GM12875 (cell line): ENCODE results near the gene GOLGA6L7.

ENCODE experiments used
- H3K4me3 ChIP-seq: one replicate; pipeline ENCODE4 v1.5.1; 2011; ENCODE audit warnings: low read depth, low read length, control low read depth
- CTCF ChIP-seq: IDR thresholded peaks from 2 replicates; pipeline ENCODE4 v1.5.1; 2011; ENCODE audit warnings: low read depth, mild to moderate bottlenecking, control low read depth, inconsistent platforms, low read length, moderate library complexity, borderline replicate concordance; ENCODE audit not compliant: insufficient read depth

Gene GOLGA6L7

GRCh38 chr15:28887339-28888174 lies 39.1 kb upstream of the GOLGA6L7 start:
- H3K4me3 ChIP-seq: no peak overlapping the region
- no peak for TF ChIP-seq CTCF

GRCh38 chr15:28886431-28887338 lies 38.2 kb upstream of the GOLGA6L7 start:
- TF ChIP-seq CTCF: no peak
- H3K4me3 ChIP-seq: no peak overlapping the region

GRCh38 chr15:28885630-28886430 lies 37.4 kb upstream of the GOLGA6L7 start, which contains the start of gene APBA2:
TSS of gene APBA2 (plus strand) at chr15:28885974. CDS start at chr15:29053885, 167,911 bp downstream.
- TF ChIP-seq CTCF: no peak
- H3K4me3 ChIP-seq: no peak within 1 kb of the TSS

- H3K4me3 ChIP-seq: no peak overlapping the region
- no peak for TF ChIP-seq CTCF
These were observed 36.7 kb upstream of the GOLGA6L7 start for GRCh38 chr15:28885128-28885629.

- H3K4me3 ChIP-seq: no peak overlapping the region
- no peak for TF ChIP-seq CTCF
These were observed 35.9 kb upstream of the GOLGA6L7 start for GRCh38 chr15:28884151-28884940.

- no peak overlapping the region for H3K4me3 ChIP-seq
- TF ChIP-seq CTCF: no peak
These were observed 33.2 kb upstream of the GOLGA6L7 start for GRCh38 chr15:28881600-28881999.
